GM21786 (cell line): Measurements from ENCODE around the gene PDZRN3.

Experiments
- ATAC-seq: cut with Tn5 transposase; IDR thresholded peaks from one replicate; pipeline ENCODE4 v1.9.1; 2021; ENCODE audit not compliant: unreplicated experiment

PDZRN3 gene

GRCh38 chr3:73623346-73623745 lies 1.4 kb downstream of the PDZRN3 start:
- ATAC-seq = no peak

GRCh38 chr3:73622091-73622805 lies 2.5 kb downstream of the PDZRN3 start:
- ATAC-seq = no peak

GRCh38 chr3:73621388-73621787 lies 3.4 kb downstream of the PDZRN3 start:
- no peak for ATAC-seq

- no peak for ATAC-seq
Observed at GRCh38 chr3:73618461-73618860, 6.3 kb downstream of the PDZRN3 start.

- no peak for ATAC-seq
Observed at GRCh38 chr3:73616056-73616455, 8.7 kb downstream of the PDZRN3 start.

- ATAC-seq = no peak
Observed at GRCh38 chr3:73614419-73614818, 10.3 kb downstream of the PDZRN3 start.

- no peak for ATAC-seq
Observed at GRCh38 chr3:73611176-73611575, 13.6 kb downstream of the PDZRN3 start.

GRCh38 chr3:73610493-73610892 lies 14.2 kb downstream of the PDZRN3 start:
- ATAC-seq = no peak

GRCh38 chr3:73609655-73610054 lies 15.1 kb downstream of the PDZRN3 start:
- no peak for ATAC-seq

GRCh38 chr3:73609315-73609641 lies 15.5 kb downstream of the PDZRN3 start:
- no peak for ATAC-seq

- no peak for ATAC-seq
Observed at GRCh38 chr3:73608456-73609314, 16.1 kb downstream of the PDZRN3 start.

GRCh38 chr3:73605861-73606260 lies 18.9 kb downstream of the PDZRN3 start:
- ATAC-seq = no peak

GRCh38 chr3:73605412-73605811 lies 19.3 kb downstream of the PDZRN3 start:
- ATAC-seq = no peak

- no peak for ATAC-seq
Observed at GRCh38 chr3:73604451-73604850, 20.3 kb downstream of the PDZRN3 start.

GRCh38 chr3:73603762-73604171 lies 21.0 kb downstream of the PDZRN3 start:
- no peak for ATAC-seq

- ATAC-seq = no peak
Observed at GRCh38 chr3:73602170-73602569, 22.6 kb downstream of the PDZRN3 start.

- ATAC-seq = no peak
Observed at GRCh38 chr3:73601481-73601880, 23.3 kb downstream of the PDZRN3 start.

- no peak for ATAC-seq
Observed at GRCh38 chr3:73601011-73601410, 23.7 kb downstream of the PDZRN3 start.

GRCh38 chr3:73600293-73600938 lies 24.3 kb downstream of the PDZRN3 start:
- ATAC-seq = no peak

- no peak for ATAC-seq
Observed at GRCh38 chr3:73599605-73600004, 25.1 kb downstream of the PDZRN3 start.

- ATAC-seq = no peak
Observed at GRCh38 chr3:73597476-73597875, 27.3 kb downstream of the PDZRN3 start.
